ENCODE measurements around the gene RNF215. TPM values are rescaled to one million over a fixed set of nuclear protein-coding genes. Genes with fewer than 3 reads are reported as not detected.

RNF215 gene
- total RNA-seq, 1 experiment from 2014 or later: 24.0 TPM

- intact Hi-C loops (cut with micrococcal nuclease; ENCODE audit: unreplicated experiment): no loop called here
- no peaks in the 10 kb centered on the region for H3K79me2 ChIP-seq (ENCODE audit: low read depth)
- no peak overlapping the region for H3K4me2 ChIP-seq
- H3K4me3 ChIP-seq: no peak overlapping the region
- H3K27me3 ChIP-seq (ENCODE audit: insufficient read depth, low read depth): no peaks in the 10 kb centered on the region
- H3K4me1 ChIP-seq (replicated peaks; ENCODE audit: insufficient read depth): no peaks in the 10 kb centered on the region
- POLR2A ChIA-PET (ENCODE audit: unreplicated experiment): no interaction called here
- no TSS peak for BruUV-seq (replicated peaks)
- no peak overlapping the region for H2AFZ ChIP-seq
- no peak for TF ChIP-seq EZH2 (IDR thresholded peaks at IDR 0.05; ENCODE audit: low read depth)
- TF ChIP-seq CTCF (conservative IDR thresholded peaks at IDR 0.05): no peak
- H3K36me3 ChIP-seq (ENCODE audit: low read depth): peaks cover 24% of the 10 kb centered on the region
- CTCF ChIA-PET: no interaction called here
- no peak overlapping the region for H3K27ac ChIP-seq
- no peaks in the 10 kb centered on the region for H3K9me2 ChIP-seq (ENCODE audit: insufficient read depth)
- no peaks in the 10 kb centered on the region for H3K9me3 ChIP-seq (ENCODE audit: insufficient read depth, low read depth)
- no peaks in the 10 kb centered on the region for H4K20me1 ChIP-seq (ENCODE audit: insufficient read depth)
- DNase-seq: no peak
- H3F3A ChIP-seq (ENCODE audit: insufficient read depth, low read depth): peaks cover 46% of the 10 kb centered on the region
These were observed 53.5 kb downstream of the RNF215 start for GRCh38 chr22:30333707-30334087.

- TF ChIP-seq EZH2 (IDR thresholded peaks at IDR 0.05; ENCODE audit: low read depth): no peak
- no peak for TF ChIP-seq CTCF (conservative IDR thresholded peaks at IDR 0.05)
- no peak for DNase-seq
- Histone ChIP-seq H3K9me2 (ENCODE audit: insufficient read depth) (no peaks in the 10 kb centered on the region), H3K27me3 (ENCODE audit: insufficient read depth, low read depth) (no peaks in the 10 kb centered on the region), H4K20me1 (ENCODE audit: insufficient read depth) (no peaks in the 10 kb centered on the region), H3K4me3 (no peak overlapping the region), H3K4me2 (no peak overlapping the region), H2AFZ (no peak overlapping the region), H3K4me1 (replicated peaks; ENCODE audit: insufficient read depth) (peaks cover 3% of the 10 kb centered on the region), H3K9me3 (ENCODE audit: insufficient read depth, low read depth) (no peaks in the 10 kb centered on the region), H3F3A (ENCODE audit: insufficient read depth, low read depth) (peaks cover 50% of the 10 kb centered on the region), H3K27ac (no peak overlapping the region), H3K36me3 (ENCODE audit: low read depth) (peaks cover 24% of the 10 kb centered on the region), H3K79me2 (ENCODE audit: low read depth) (no peaks in the 10 kb centered on the region)
- intact Hi-C loops (cut with micrococcal nuclease; ENCODE audit: unreplicated experiment): no loop called here
- ChIA-PET CTCF (no interaction called here), POLR2A (ENCODE audit: unreplicated experiment) (no interaction called here)
- no TSS peak for BruUV-seq (replicated peaks)
These were observed 54.1 kb downstream of the RNF215 start for GRCh38 chr22:30332994-30333706.

GRCh38 chr22:30332551-30332950 lies 54.7 kb downstream of the RNF215 start:
- peaks cover 24% of the 10 kb centered on the region for H3K36me3 ChIP-seq (ENCODE audit: low read depth)
- CTCF ChIA-PET: no interaction called here
- no peaks in the 10 kb centered on the region for H3K27me3 ChIP-seq (ENCODE audit: insufficient read depth, low read depth)
- H4K20me1 ChIP-seq (ENCODE audit: insufficient read depth): no peaks in the 10 kb centered on the region
- H3K4me2 ChIP-seq: no peak overlapping the region
- no TSS peak for BruUV-seq (replicated peaks)
- H3K79me2 ChIP-seq (ENCODE audit: low read depth): no peaks in the 10 kb centered on the region
- intact Hi-C loops (cut with micrococcal nuclease; ENCODE audit: unreplicated experiment): no loop called here
- no peaks in the 10 kb centered on the region for H3K9me3 ChIP-seq (ENCODE audit: insufficient read depth, low read depth)
- H3K4me1 ChIP-seq (replicated peaks; ENCODE audit: insufficient read depth): peaks cover 9% of the 10 kb centered on the region
- no peak for TF ChIP-seq CTCF (conservative IDR thresholded peaks at IDR 0.05)
- no peak for TF ChIP-seq EZH2 (IDR thresholded peaks at IDR 0.05; ENCODE audit: low read depth)
- peaks cover 56% of the 10 kb centered on the region for H3F3A ChIP-seq (ENCODE audit: insufficient read depth, low read depth)
- H3K9me2 ChIP-seq (ENCODE audit: insufficient read depth): no peaks in the 10 kb centered on the region
- H3K27ac ChIP-seq: no peak overlapping the region
- POLR2A ChIA-PET (ENCODE audit: unreplicated experiment): no interaction called here
- no peak overlapping the region for H3K4me3 ChIP-seq
- H2AFZ ChIP-seq: no peak overlapping the region
- DNase-seq: no peak

Other genes starting within 250 kb of the RNF215 start
- gene LIF, start 140.7 kb downstream of the RNF215 start, total RNA-seq (2021): 17.2 and 17.4 TPM in 2 replicates
- gene OSM, start 120.6 kb downstream of the RNF215 start, total RNA-seq (2021): not detected in 2 replicates
- gene CASTOR1, start 97.9 kb downstream of the RNF215 start, total RNA-seq (2021): 10.6 and 11.1 TPM in 2 replicates
- gene TBC1D10A, start 60.5 kb downstream of the RNF215 start, total RNA-seq (2021): 24.3 and 26.2 TPM in 2 replicates
- 189 and 207 TPM in 2 replicates for gene SF3A1, start 30.5 kb downstream of the RNF215 start, total RNA-seq (2021)
- 6.2 and 6.8 TPM in 2 replicates for gene CCDC157, start 30.4 kb downstream of the RNF215 start, total RNA-seq (2021)
- gene SEC14L2, start 9.6 kb upstream of the RNF215 start, total RNA-seq (2021): 51.3 and 60.8 TPM in 2 replicates
- gene MTFP1, start 38.4 kb upstream of the RNF215 start, total RNA-seq (2021): 18.5 and 21.9 TPM in 2 replicates
- not detected in 2 replicates for gene SEC14L3, start 84.6 kb upstream of the RNF215 start, total RNA-seq (2021)
- 4.0 and 5.6 TPM in 2 replicates for gene SEC14L4, start 118.3 kb upstream of the RNF215 start, total RNA-seq (2021)
- gene SEC14L6, start 159.3 kb upstream of the RNF215 start, total RNA-seq (2021): 0.31 and 0.33 TPM in 2 replicates
- 0.52 TPM in 1 of 2 replicates, not detected in the other for gene GAL3ST1, start 187.3 kb upstream of the RNF215 start, total RNA-seq (2021)
- 94.3 and 127 TPM in 2 replicates for gene PES1, start 204.5 kb upstream of the RNF215 start, total RNA-seq (2021)
- gene TCN2, start 219.8 kb upstream of the RNF215 start, total RNA-seq (2021): 11.5 and 12.9 TPM in 2 replicates
- gene SLC35E4, start 248.4 kb upstream of the RNF215 start, total RNA-seq (2021): 4.7 and 6.4 TPM in 2 replicates